ENCODE measurements around the gene HOMER2.

HOMER2 gene

GRCh38 chr15:82849556-82850512, 102.7 kb downstream of the HOMER2 start:
- Histone ChIP-seq H3K4me1 (peaks cover 10% of the 10 kb centered on the region), H2AFZ (peak overlapping the region; percentile 72), H3K27ac (no peak overlapping the region), H3K4me2 (ENCODE audit: low read length) (no peak overlapping the region), H3K4me3 (ENCODE audit: low read depth, low read length) (no peak overlapping the region), H3K79me2 (no peaks in the 10 kb centered on the region), H3K9me3 (ENCODE audit: control insufficient read depth, low read length) (no peaks in the 10 kb centered on the region), H3K36me3 (ENCODE audit: control insufficient read depth, insufficient read depth, low read length) (no peaks in the 10 kb centered on the region), H3K9ac (no peak overlapping the region), H3K27me3 (ENCODE audit: control insufficient read depth, insufficient read depth, low read length) (no peaks in the 10 kb centered on the region)
- peak; percentile 56 for TF ChIP-seq CTCF (IDR thresholded peaks at IDR 0.05)

- no peaks in the 10 kb centered on the region for H3K79me2 ChIP-seq
- H3K27ac ChIP-seq = no peak overlapping the region
- no peaks in the 10 kb centered on the region for H3K36me3 ChIP-seq (ENCODE audit: control insufficient read depth, insufficient read depth, low read length)
- H3K27me3 ChIP-seq (ENCODE audit: control insufficient read depth, insufficient read depth, low read length) = no peaks in the 10 kb centered on the region
- H3K4me3 ChIP-seq (ENCODE audit: low read depth, low read length) = no peak overlapping the region
- no peak overlapping the region for H2AFZ ChIP-seq
- H3K9ac ChIP-seq = no peak overlapping the region
- no peaks in the 10 kb centered on the region for H3K9me3 ChIP-seq (ENCODE audit: control insufficient read depth, low read length)
- no peak overlapping the region for H3K4me2 ChIP-seq (ENCODE audit: low read length)
- peaks cover 9% of the 10 kb centered on the region for H3K4me1 ChIP-seq
- TF ChIP-seq CTCF (IDR thresholded peaks at IDR 0.05) = no peak
These were observed 104.1 kb downstream of the HOMER2 start for GRCh38 chr15:82848241-82848993.

- Histone ChIP-seq H3K4me2 (ENCODE audit: low read length) (no peak overlapping the region), H2AFZ (no peak overlapping the region), H3K27me3 (ENCODE audit: control insufficient read depth, insufficient read depth, low read length) (no peaks in the 10 kb centered on the region), H3K9ac (no peak overlapping the region), H3K79me2 (no peaks in the 10 kb centered on the region), H3K9me3 (ENCODE audit: control insufficient read depth, low read length) (no peaks in the 10 kb centered on the region), H3K4me1 (peaks cover 4% of the 10 kb centered on the region), H3K27ac (no peak overlapping the region), H3K36me3 (ENCODE audit: control insufficient read depth, insufficient read depth, low read length) (no peaks in the 10 kb centered on the region), H3K4me3 (ENCODE audit: low read depth, low read length) (no peak overlapping the region)
- TF ChIP-seq CTCF (IDR thresholded peaks at IDR 0.05) = no peak
These were observed 104.8 kb downstream of the HOMER2 start for GRCh38 chr15:82847703-82848102.

DNA sequence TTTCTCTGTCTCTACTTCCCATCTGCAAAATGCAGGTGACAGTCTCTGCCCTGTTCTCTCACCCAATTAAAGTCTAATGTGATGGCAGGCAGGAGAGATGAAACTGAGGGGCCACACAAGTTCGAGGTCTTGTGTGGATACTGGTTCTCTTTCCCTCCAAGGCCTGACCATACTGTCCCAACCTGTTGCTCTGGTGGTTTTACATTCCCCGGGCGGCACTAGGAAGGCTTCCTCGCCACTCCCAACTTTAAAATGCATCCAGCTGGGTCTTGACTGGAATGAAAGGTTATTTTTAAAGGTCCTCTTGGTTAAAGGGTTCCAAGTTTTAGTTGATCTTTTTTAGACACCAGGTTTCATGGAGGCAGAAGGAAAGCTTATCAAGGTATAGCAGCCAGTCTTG, 105.9 kb downstream of the HOMER2 start:
- Histone ChIP-seq H3K9ac (no peak overlapping the region), H3K9me3 (ENCODE audit: control insufficient read depth, low read length) (no peaks in the 10 kb centered on the region), H3K4me3 (ENCODE audit: low read depth, low read length) (no peak overlapping the region), H3K27me3 (ENCODE audit: control insufficient read depth, insufficient read depth, low read length) (no peaks in the 10 kb centered on the region), H2AFZ (no peak overlapping the region), H3K79me2 (no peaks in the 10 kb centered on the region), H3K27ac (no peak overlapping the region), H3K36me3 (ENCODE audit: control insufficient read depth, insufficient read depth, low read length) (no peaks in the 10 kb centered on the region), H3K4me2 (ENCODE audit: low read length) (no peak overlapping the region), H3K4me1 (peaks cover 3% of the 10 kb centered on the region)
- TF ChIP-seq CTCF (IDR thresholded peaks at IDR 0.05) = no peak
